Measurements from ENCODE around the gene CCBE1.

DNA sequence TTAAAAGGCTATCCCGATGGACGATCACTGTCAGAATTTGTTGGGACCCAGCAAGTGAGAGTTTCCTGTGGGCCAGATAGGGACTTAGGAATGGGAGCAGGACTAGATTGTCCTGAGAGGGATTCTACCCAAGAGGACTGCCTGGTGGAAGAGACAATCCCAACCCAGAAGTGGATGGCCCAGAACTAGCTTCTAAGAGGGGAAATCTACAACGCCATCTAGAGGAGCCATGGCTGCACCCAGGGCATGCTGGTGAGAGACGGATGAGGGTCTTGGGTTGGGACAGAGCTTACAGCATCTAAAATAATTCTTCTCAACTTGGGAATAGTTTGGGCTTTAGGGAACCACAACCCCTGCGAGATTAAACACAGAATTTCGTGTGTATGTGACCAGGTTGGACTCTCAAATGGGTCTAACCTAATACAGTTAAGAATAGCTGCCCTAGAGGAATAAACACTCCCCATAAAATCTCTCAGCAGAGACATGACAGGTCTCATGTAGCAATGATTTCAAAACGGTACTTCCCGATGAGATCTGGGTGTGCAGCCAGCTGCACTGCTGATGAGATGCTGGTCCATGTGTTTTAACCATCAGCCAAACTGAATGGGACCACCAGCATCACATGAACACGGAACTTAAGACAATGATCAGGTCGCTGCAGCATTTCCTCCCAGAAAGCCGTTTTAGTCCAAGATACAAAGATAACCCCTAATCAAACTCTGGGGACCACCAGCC is 50.8 kb downstream of the CCBE1 start:
- TF ChIP-seq CTCF (IDR thresholded peaks at IDR 0.05), result no peak
- no peak for TF ChIP-seq POLR2AphosphoS5 (IDR thresholded peaks at IDR 0.05)
- no peak for TF ChIP-seq POLR2A (IDR thresholded peaks at IDR 0.05)
- TF ChIP-seq EP300 (IDR thresholded peaks at IDR 0.05), result no peak
